Stimulated activated naive CD4-positive, alpha-beta T cell (primary cell): Measurements from ENCODE around the gene ERC1.

Experiments
- DNase-seq, 6 experiments: peaks; one replicate each; lab custom pipeline; 2025; lab: John Stamatoyannopoulos, UW

ERC1 gene

GRCh38 chr12:1401891-1402290 lies 410.9 kb downstream of the ERC1 start:
- DNase-seq = no peak

- no peak for DNase-seq
These were observed 412.4 kb downstream of the ERC1 start for GRCh38 chr12:1403417-1403816.

GRCh38 chr12:1405619-1406018 lies 414.6 kb downstream of the ERC1 start:
- DNase-seq = no peak

- DNase-seq = no peak
These were observed 419.8 kb downstream of the ERC1 start for GRCh38 chr12:1410794-1411193.

- DNase-seq = no peak
These were observed 422.9 kb downstream of the ERC1 start for GRCh38 chr12:1413930-1414329.

GRCh38 chr12:1418144-1418543 lies 427.1 kb downstream of the ERC1 start:
- no peak for DNase-seq

- no peak for DNase-seq
These were observed 428.9 kb downstream of the ERC1 start for GRCh38 chr12:1419849-1420371.

GRCh38 chr12:1421091-1421846 lies 430.2 kb downstream of the ERC1 start:
- no peak for DNase-seq

GRCh38 chr12:1422604-1423315 lies 431.7 kb downstream of the ERC1 start:
- DNase-seq = no peak

GRCh38 chr12:1424674-1425395 lies 433.8 kb downstream of the ERC1 start:
- no peak for DNase-seq

- no peak for DNase-seq
These were observed 434.3 kb downstream of the ERC1 start for GRCh38 chr12:1425396-1425729.

GRCh38 chr12:1428671-1429070 lies 437.6 kb downstream of the ERC1 start:
- DNase-seq = no peak

- DNase-seq = no peak
These were observed 439.0 kb downstream of the ERC1 start for GRCh38 chr12:1429980-1430379.

- DNase-seq = no peak
These were observed 443.4 kb downstream of the ERC1 start for GRCh38 chr12:1434296-1434955.

GRCh38 chr12:1435044-1435443 lies 444.0 kb downstream of the ERC1 start:
- no peak for DNase-seq

GRCh38 chr12:1435456-1435855 lies 444.4 kb downstream of the ERC1 start:
- DNase-seq = no peak

GRCh38 chr12:1436015-1436414 lies 445.0 kb downstream of the ERC1 start:
- DNase-seq = no peak

- no peak for DNase-seq
These were observed 446.0 kb downstream of the ERC1 start for GRCh38 chr12:1436981-1437380.

- no peak for DNase-seq
These were observed 448.2 kb downstream of the ERC1 start for GRCh38 chr12:1439201-1439600.

GRCh38 chr12:1439687-1440086 lies 448.7 kb downstream of the ERC1 start:
- DNase-seq = no peak

- no peak for DNase-seq
These were observed 452.6 kb downstream of the ERC1 start for GRCh38 chr12:1443421-1444141.

GRCh38 chr12:1444142-1444516 lies 453.1 kb downstream of the ERC1 start:
- DNase-seq = no peak
